AML-193 (cell line): ENCODE measurements around the gene HAUS2.

Experiments used
- DNase-seq, 2 experiments: peaks; one replicate each; lab custom pipeline; 2025; lab: John Stamatoyannopoulos, UW

HAUS2 gene

GRCh38 chr15:42608110-42608531, 59.5 kb downstream of the HAUS2 start:
- DNase-seq, result peak; percentile 86 to 94

- DNase-seq, result no peak
Measured at GRCh38 chr15:42608752-42609488, 60.3 kb downstream of the HAUS2 start.

- DNase-seq, result no peak
Measured at GRCh38 chr15:42611532-42611931, 62.9 kb downstream of the HAUS2 start.

- no peak for DNase-seq
Measured at GRCh38 chr15:42612367-42612912, 63.8 kb downstream of the HAUS2 start.

- no peak for DNase-seq
Measured at GRCh38 chr15:42616107-42616506, 67.5 kb downstream of the HAUS2 start.
